ENCODE measurements around the gene PLEK2.
A peak's percentile ranks its signal among the peaks of the same experiment; 100 is the strongest.
"Not testable (repeated sequence)": the region's sequence is repeated elsewhere in the genome, so short reads cannot be mapped to it uniquely, and the experiment has no call there.

The PLEK2 gene

DNA sequence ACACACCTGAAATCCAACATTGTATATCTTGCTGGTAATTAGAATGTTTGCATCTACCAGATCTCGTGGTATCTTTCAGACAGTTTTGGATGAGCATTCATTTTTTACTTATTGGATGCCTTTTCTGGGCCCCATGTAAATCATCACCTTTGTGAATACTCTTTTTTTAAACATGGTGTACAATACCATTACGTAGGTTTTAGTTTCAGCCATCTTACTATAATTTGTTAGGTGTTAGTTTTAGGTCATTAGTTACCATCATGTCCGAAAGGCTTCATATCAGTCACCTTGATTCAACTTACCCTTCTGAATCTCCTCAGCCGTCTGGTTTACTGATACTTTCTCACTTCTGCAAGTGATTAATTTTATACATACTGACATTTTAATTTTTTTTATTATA is 46.5 kb downstream of the PLEK2 start:
- DNase-seq (ENCODE audit: low spot score) (no peak), FAIRE-seq (peak; percentile 55)

DNA sequence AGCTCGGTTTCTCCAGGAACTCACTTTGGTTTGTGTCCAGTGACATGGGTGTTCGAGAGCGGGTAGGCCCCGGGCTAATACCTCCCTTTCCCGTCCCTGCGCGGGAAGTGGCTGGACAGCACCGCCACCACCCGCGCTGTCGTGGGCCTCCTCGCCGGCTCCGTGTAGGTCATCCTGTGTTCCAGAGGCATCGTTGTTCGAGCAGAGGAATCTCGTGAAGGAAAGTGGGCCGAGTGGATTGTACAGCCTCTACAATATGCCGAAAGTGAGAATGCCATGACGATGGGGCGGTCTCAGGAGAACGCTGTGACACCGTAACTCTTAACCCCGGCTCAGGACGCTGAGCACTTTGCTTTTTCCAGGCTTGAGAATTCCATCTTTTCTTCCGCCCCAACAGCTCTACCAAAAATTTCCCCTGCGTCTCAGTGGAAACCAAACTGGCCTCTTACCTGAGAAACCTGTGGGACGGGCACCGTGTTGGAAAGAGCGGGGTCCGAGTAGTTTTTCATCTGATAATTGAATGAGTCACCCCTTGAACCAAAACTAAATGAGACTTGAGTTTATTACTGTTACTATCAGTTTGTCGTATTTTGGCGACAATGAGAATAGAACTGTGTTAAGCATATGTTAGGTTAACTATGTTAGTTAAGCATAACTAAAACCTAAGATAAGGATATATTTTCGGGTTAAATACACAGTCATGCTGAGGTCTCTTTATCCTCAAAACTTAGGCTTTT is 51.3 kb downstream of the PLEK2 start:
- DNase-seq (ENCODE audit: low spot score): no peak
- FAIRE-seq: no peak

DNA sequence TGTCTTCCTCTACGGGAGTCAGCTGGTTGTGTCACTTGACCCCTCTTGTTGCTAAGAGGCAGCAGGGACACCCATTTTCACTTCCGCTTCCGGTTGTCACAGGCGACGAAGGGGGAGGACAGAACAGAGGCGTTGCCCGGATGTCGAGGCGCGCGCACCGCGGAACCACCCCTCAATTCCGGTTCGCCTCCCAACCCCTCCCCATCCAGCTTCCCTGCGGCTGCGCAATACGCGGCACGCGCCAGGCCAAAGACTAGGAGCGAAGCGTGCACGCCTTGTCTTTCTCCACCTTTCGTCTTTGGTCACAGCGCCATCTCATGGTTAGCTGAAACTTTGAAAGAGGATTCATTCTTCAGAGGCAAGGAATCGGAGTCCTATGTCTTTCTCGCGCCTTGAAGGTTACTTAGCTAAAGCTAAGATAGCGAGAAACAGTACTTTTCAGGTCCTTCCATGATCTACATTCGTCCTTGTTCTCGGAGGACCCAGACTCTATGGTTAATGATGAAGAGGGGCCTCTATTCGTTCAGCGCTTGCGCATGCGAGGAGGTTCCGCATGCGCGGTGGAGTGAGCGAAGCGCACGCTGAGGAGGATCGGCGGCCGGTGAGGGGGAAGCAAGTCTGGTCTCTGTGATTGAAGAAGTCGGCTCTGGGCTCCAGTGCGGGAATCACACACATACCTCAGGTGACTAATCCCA is 52.0 kb downstream of the PLEK2 start, which contains the start of the genes ATP6V1D and EIF2S1:
Gene ATP6V1D (minus strand): TSS at position 30 of the 695 bp plus-strand sequence. CDS start 106 bp downstream, outside the sequence.
Gene EIF2S1 (plus strand): TSS at position 554 of the 695 bp plus-strand sequence. CDS start 4,440 bp downstream, outside the sequence.
- FAIRE-seq (peak; percentile 100), DNase-seq (ENCODE audit: low spot score) (peak; percentile 100)

DNA sequence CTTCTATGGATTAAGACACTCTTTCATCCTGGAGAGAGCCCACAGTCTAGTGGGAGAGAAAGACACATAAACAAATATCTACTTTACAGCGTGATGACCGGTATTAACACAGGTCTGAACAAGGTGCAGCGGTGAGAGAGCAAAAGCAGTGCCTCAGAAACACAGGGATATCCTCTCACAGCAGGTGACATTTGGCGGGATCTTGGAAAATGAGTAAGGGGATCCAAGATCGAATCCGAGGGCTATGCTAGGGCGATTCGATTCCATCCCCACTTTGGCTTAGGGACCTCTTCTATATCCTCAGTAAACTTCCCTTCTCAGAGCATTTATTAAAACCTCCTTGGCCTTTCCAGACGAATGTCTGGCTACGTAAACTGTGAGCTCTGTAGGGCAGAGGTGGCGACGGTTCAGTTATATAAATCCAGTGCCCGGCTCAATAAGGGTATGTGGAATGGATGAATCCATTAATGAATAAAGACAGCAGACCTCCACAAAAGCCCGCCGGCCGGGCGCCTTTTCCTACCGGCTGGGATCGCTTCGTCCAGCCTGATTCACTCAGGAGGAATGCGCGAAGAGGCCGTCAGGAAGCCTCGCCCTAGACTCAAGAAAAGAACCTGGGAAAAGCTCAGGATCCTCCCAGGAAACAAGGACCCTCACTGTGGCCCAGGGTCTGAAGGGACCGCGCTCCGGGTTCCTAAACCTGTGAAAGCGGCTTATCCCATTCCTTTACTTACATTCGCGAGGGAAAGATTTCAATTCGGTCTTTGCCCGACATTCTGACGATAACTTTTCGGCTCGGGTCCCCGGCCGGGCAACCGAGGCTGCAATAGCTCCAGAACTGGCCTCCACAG is 52.8 kb downstream of the PLEK2 start:
- peak; percentile 66 for FAIRE-seq
- peak; percentile 48 for DNase-seq (ENCODE audit: low spot score)

DNA sequence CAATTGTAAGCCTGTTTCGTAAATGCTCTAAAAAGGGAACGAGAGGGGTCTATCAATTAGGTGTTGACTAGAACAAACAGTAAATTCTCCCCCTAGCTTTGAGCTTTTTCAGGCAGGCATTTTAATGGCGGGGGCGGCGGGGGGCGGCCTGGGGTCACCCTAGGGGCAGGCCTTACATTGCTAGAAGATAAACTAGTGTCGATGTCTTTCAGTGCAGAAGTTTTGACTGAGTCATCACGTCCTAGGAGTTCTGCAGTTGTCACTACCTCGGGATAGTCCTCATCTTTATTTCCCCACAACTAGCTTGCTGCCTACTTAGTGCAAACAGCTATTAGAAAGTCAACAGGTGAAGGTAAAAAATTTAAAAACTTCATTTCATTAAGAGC is 54.0 kb downstream of the PLEK2 start:
- FAIRE-seq: no peak

DNA sequence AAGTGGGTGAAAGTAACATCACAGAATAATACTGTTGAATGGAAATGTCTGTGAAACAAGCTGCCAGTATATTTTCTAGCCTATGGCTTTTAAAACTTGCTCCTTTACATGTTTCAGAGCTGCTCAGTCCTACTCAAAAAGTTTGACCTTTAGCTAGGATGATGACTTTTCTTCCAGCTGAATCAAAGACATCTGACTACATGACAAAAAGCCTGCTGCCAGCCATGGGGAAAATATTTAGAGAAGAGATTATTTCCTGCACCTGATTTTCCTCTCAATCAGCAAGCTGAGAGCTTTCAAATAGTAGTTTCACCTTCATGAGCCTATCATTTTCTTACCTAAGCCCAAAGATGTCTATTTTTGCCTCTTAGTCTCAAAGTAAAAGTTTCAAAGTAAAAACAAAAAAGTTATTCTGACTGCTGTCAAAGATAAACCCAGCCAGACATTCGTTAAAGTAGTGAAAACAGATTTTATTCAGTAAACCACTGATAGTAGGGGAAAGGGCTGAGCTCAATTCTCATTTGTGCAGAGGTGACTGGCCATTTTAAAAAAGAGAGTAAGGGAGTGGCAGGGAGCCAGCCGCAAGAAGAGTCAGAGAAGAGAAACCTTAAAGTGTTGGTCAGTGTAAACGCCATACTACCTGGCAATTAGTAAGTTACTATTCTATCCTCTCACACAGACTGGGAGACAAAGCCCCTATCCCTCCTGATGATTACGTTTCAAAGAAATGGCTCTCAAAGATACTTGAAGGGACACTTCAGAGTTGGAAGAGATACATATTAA is 54.6 kb downstream of the PLEK2 start:
- no peak for FAIRE-seq
- no peak for DNase-seq (ENCODE audit: low spot score)

More for the DNA sequence above, 54.0 kb downstream of the PLEK2 start:
- no peak for DNase-seq (ENCODE audit: low spot score)

DNA sequence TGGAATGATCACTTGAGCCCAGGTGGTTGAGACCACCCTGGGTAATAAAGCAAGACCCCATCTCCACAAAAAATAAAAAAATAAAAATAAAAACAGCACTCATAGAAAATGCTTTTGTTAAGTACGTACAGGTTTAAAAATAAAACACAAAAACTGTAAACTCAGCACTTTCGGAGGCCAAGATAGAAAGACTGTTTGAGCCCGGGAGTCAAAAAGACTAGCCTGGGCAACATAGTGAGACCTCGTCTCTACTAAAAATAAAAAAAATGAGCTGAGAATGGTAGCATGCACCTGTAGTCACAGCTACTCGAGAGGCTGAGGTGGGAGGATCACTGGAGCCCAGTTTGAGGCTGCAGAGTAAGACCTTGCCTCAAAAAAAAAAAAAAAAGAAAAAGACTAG is 59.9 kb downstream of the PLEK2 start:
- no peak for DNase-seq (ENCODE audit: low spot score)
- no peak for FAIRE-seq

DNA sequence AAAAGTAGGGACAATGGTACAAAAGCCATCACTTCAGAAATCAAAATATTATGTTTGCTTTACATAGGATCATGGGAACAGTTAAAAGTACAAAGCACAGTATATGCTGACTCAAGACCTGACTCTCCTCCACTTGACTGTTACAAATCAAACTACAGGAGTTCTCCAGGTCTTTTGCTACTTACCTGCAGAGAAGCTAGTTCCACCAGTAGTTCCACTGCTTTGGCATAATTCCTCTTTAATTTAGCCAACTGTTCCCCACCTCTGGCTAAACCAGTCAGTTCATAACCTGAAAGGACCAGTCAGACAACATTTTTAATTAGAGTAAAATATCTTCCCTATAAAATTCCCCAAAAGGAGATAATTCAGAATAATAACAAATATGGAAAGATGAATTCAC is 66.4 kb downstream of the PLEK2 start:
- DNase-seq (ENCODE audit: low spot score): no peak
- no peak for FAIRE-seq

DNA sequence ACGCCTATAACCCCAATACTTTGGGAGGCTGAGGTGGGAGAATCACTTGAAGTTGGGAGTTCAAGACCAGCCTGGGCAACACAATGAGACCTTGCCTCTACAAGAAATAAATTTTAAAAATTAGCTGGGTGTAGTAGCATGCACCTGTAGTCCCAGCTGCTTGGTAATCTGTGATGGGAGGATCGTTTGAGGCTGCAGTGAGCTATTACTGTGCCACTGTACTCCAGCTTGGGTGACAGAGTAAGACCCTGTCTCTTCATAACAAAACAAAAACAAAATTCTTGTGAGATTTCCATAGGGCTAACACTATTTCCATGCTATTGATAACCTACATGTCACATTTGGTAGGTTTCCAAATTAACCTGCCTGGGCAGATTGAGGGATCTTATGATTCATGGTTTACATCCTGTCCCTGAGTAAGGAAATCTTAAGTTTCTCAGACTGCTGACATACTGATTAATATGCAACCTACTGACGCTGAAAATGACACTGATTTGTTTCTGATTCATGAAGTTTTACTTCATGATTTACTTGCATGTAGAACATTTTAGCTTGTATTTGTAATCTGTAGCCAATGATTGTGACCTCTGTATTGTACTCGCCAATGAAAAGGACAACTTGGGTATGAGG is 68.2 kb downstream of the PLEK2 start:
- peak; percentile 87 for FAIRE-seq
- no peak for DNase-seq (ENCODE audit: low spot score)

DNA sequence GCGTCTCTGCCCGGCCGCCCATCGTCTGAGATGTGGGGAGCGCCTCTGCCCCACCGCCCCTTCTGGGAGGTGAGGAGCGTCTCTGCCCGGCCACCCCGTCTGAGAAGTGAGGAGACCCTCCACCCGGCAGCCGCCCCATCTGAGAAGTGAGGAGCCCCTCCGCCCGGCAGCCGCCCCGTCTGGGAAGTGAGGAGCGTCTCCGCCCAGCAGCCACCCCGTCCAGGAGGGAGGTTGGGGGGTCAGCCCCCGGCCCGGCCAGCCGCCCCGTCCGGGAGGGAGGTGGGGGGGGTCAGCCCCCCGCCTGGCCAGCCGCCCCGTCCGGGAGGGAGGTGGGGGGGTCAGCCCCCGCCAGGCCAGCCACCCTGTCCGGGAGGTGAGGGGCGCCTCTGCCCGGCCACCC is 70.7 kb downstream of the PLEK2 start:
- FAIRE-seq; DNase-seq (ENCODE audit: low spot score): not testable (repeated sequence)
